Fibroblast of skin of left quadriceps (primary cell): ENCODE results near the gene GLIPR1L2.
A peak's percentile ranks its signal among the peaks of the same experiment; 100 is the strongest.

Experiments
- DNase-seq, 2 experiments: peaks; one replicate each; pipeline ENCODE4 v3.0.0-alpha.2; 2013; ENCODE audit warnings: low read depth in 2 of 2

The GLIPR1L2 gene

GRCh38 chr12:75477137-75477536 lies 86.2 kb downstream of the GLIPR1L2 start:
- no peak for DNase-seq

- DNase-seq, result peak; percentile 61 to 66
These were observed 87.4 kb downstream of the GLIPR1L2 start for GRCh38 chr12:75478116-75478794.

GRCh38 chr12:75479963-75480461 lies 89.1 kb downstream of the GLIPR1L2 start:
- peak; percentile 32 to 37 for DNase-seq

GRCh38 chr12:75480469-75480949 lies 89.6 kb downstream of the GLIPR1L2 start, which contains the start of gene GLIPR1:
Gene GLIPR1 (plus strand): TSS chr12:75480755. CDS start chr12:75480881, 126 bp downstream.
- DNase-seq, result peak; percentile 97 to 98

- no peak for DNase-seq
These were observed 90.3 kb downstream of the GLIPR1L2 start for GRCh38 chr12:75481013-75481705.

GRCh38 chr12:75481774-75482173 lies 90.9 kb downstream of the GLIPR1L2 start:
- peak; percentile 42 to 53 for DNase-seq
